Nephron progenitor cell (in vitro differentiated cells): ENCODE measurements around the gene IRGC.

Experiments
- DNase-seq: peaks from one replicate; pipeline ENCODE4 v3.0.0; 2021
- H3K27ac Mint-ChIP-seq: 2 replicates; pipeline ENCODE4 v1.8.0; 2021; ENCODE audit warnings: mild to moderate bottlenecking, moderate library complexity, mixed read lengths
- H3K27me3 Mint-ChIP-seq: 2 replicates; pipeline ENCODE4 v1.8.0; 2021; ENCODE audit warnings: mild to moderate bottlenecking, low read depth, mixed read lengths; ENCODE audit not compliant: poor library complexity
- H3K36me3 Mint-ChIP-seq: 2 replicates; pipeline ENCODE4 v1.8.0; 2021; ENCODE audit warnings: low read depth, mixed read lengths
- H3K4me1 Mint-ChIP-seq: 2 replicates; pipeline ENCODE4 v1.8.0; 2021; ENCODE audit warnings: mixed read lengths
- H3K4me3 Mint-ChIP-seq: 2 replicates; pipeline ENCODE4 v1.8.0; 2021; ENCODE audit warnings: mild to moderate bottlenecking, moderate library complexity, mixed read lengths
- H3K9me3 Mint-ChIP-seq: 2 replicates; pipeline ENCODE4 v1.8.0; 2021; ENCODE audit warnings: mild to moderate bottlenecking, moderate library complexity, mixed read lengths
- CTCF ChIP-seq: fragments of 200-600 bp; sonication (generic); IDR thresholded peaks from 2 replicates; pipeline ENCODE4 v1.5.0; 2021; ENCODE audit warnings: antibody characterized with exemption

Gene IRGC

GRCh38 chr19:43739439-43740235 is 23.8 kb downstream of the IRGC start:
- TF ChIP-seq CTCF: no peak
- no peaks in the 10 kb centered on the region for H3K4me1 Mint-ChIP-seq
- no peak overlapping the region for H3K4me3 Mint-ChIP-seq
- no peaks in the 10 kb centered on the region for H3K27me3 Mint-ChIP-seq
- no peak for DNase-seq
- no peaks in the 10 kb centered on the region for H3K9me3 Mint-ChIP-seq
- H3K27ac Mint-ChIP-seq: no peak overlapping the region
- peaks cover 86% of the 10 kb centered on the region for H3K36me3 Mint-ChIP-seq

- Mint-ChIP-seq H3K4me1 (no peaks in the 10 kb centered on the region), H3K27ac (no peak overlapping the region), H3K27me3 (no peaks in the 10 kb centered on the region), H3K9me3 (no peaks in the 10 kb centered on the region), H3K4me3 (no peak overlapping the region), H3K36me3 (peaks cover 82% of the 10 kb centered on the region)
- no peak for TF ChIP-seq CTCF
- DNase-seq: no peak
Observed at GRCh38 chr19:43741075-43741825, 25.4 kb downstream of the IRGC start.

- Mint-ChIP-seq H3K4me3 (no peak overlapping the region), H3K36me3 (peaks cover 70% of the 10 kb centered on the region), H3K9me3 (no peaks in the 10 kb centered on the region), H3K27ac (peak overlapping the region; percentile 39), H3K27me3 (no peaks in the 10 kb centered on the region), H3K4me1 (no peaks in the 10 kb centered on the region)
- no peak for DNase-seq
- TF ChIP-seq CTCF: no peak
Observed at GRCh38 chr19:43743059-43743458, 27.2 kb downstream of the IRGC start.

- Mint-ChIP-seq H3K4me1 (peaks cover 9% of the 10 kb centered on the region), H3K9me3 (no peaks in the 10 kb centered on the region), H3K27me3 (no peaks in the 10 kb centered on the region), H3K36me3 (peaks cover 61% of the 10 kb centered on the region), H3K27ac (no peak overlapping the region), H3K4me3 (no peak overlapping the region)
- no peak for DNase-seq
- no peak for TF ChIP-seq CTCF
Observed at GRCh38 chr19:43747557-43748204, 31.8 kb downstream of the IRGC start.

GRCh38 chr19:43748205-43748594 is 32.3 kb downstream of the IRGC start:
- Mint-ChIP-seq H3K36me3 (peaks cover 61% of the 10 kb centered on the region), H3K9me3 (no peaks in the 10 kb centered on the region), H3K4me3 (no peak overlapping the region), H3K27ac (no peak overlapping the region), H3K4me1 (peaks cover 14% of the 10 kb centered on the region), H3K27me3 (no peaks in the 10 kb centered on the region)
- no peak for DNase-seq
- TF ChIP-seq CTCF: no peak
